LNCAP (cell line): ENCODE results near the gene FBXL19.

ENCODE experiments used
- CTCF ChIP-seq: fragments of 450-650 bp; IDR thresholded peaks from 2 replicates; pipeline ENCODE4 v1.5.1; 2017; ENCODE audit warnings: mild to moderate bottlenecking

FBXL19 gene

GRCh38 chr16:30893417-30893743, 30.0 kb upstream of the FBXL19 start:
- no peak for TF ChIP-seq CTCF

- peak; percentile 69 for TF ChIP-seq CTCF
These were observed 29.4 kb upstream of the FBXL19 start, which contains the start of gene BCL7C for GRCh38 chr16:30893744-30894539. Gene BCL7C (minus strand): TSS chr16:30894077. CDS start chr16:30893944, 133 bp downstream.

GRCh38 chr16:30894540-30895368, 28.6 kb upstream of the FBXL19 start:
- no peak for TF ChIP-seq CTCF

- no peak for TF ChIP-seq CTCF
These were observed 27.6 kb upstream of the FBXL19 start for GRCh38 chr16:30895627-30896260.

GRCh38 chr16:30896261-30896888, 27.0 kb upstream of the FBXL19 start, which contains the start of gene CTF1:
Gene CTF1 (plus strand): TSS chr16:30896614. CDS start chr16:30896644, 30 bp downstream.
- no peak for TF ChIP-seq CTCF

GRCh38 chr16:30896889-30897733, 26.3 kb upstream of the FBXL19 start:
- TF ChIP-seq CTCF = no peak
